AG04450 (cell line): Measurements from ENCODE around the gene DUSP16. TPM values are rescaled to one million over a fixed set of nuclear protein-coding genes. Genes with fewer than 3 reads are reported as not detected.

ENCODE experiments used
- CTCF ChIA-PET: fragments of 300-600, 350-600 bp; formaldehyde crosslinking; extraction: SDS; loops from one replicate; lab custom pipeline; 2022; ENCODE audit warnings: antibody characterized with exemption, inconsistent platforms; lab: Charles Lee
- POLR2A ChIA-PET: fragments of 350-600 bp; formaldehyde crosslinking; extraction: SDS; loops from one replicate; lab custom pipeline; 2021; ENCODE audit warnings: antibody characterized with exemption, inconsistent platforms; lab: Yijun Ruan, JAX
- DNase-seq: peaks from one replicate; pipeline ENCODE4 v3.0.0-alpha.2; 2011; ENCODE audit warnings: low read depth, low spot score
- H3K27ac ChIP-seq: one replicate; pipeline ENCODE4 v1.5.1; 2012; ENCODE audit warnings: low read depth, low read length, control low read depth
- H3K27me3 ChIP-seq: one replicate; pipeline ENCODE4 v1.6.0; 2012; ENCODE audit warnings: low read length; ENCODE audit not compliant: control insufficient read depth, insufficient read depth
- H3K4me3 ChIP-seq: 2 replicates; pipeline ENCODE4 v1.5.1; 2011; ENCODE audit warnings: mild to moderate bottlenecking, low read depth, low read length, control low read depth
- H3K9me3 ChIP-seq: 2 replicates; pipeline ENCODE4 v1.5.1; 2012; ENCODE audit warnings: low read length; ENCODE audit not compliant: control insufficient read depth, insufficient read depth
- polyA plus RNA-seq: library from polyadenylated mRNA; depleted of rRNA; stranded (reverse); fragments of >200 nt; gene quantifications from 2 replicates; pipeline ENCODE4 v1.2.3, GENCODE V29; 2011
- TF ChIP-seq, protein P1 (sequence below): IDR thresholded peaks from 2 replicates; pipeline ENCODE4 v1.5.1; 2011; ENCODE audit warnings: low read depth, low read length, control low read depth, inconsistent platforms

The DUSP16 gene
- polyA plus RNA-seq, 1 experiment = 12.8 TPM

DNA sequence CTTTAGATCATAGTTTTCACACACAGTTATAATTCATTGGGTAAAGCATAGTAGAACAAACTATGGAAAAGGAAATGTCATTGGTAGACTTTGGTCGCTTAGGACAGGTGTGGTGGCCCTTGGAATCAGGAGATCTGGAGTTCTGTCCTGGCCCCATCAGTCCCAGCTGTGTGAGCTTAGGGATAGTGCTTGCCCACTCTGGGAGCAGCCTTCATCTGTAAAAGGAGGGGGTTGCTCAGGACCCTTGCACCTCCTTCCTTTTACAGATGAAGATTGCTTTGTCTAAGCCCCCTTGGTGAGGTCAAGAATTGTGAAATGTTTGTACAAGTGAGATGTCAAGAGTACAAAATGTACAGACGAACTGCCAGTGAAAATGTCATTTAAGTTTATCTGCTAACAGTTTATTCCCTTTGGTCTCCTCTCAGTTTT is 112.6 kb downstream of the DUSP16 start:
- Histone ChIP-seq H3K27me3 (no peaks in the 10 kb centered on the region), H3K27ac (no peak overlapping the region), H3K4me3 (no peak overlapping the region), H3K9me3 (no peaks in the 10 kb centered on the region; the same call in 1 of the 2 replicates)
- TF ChIP-seq, protein P1, sequence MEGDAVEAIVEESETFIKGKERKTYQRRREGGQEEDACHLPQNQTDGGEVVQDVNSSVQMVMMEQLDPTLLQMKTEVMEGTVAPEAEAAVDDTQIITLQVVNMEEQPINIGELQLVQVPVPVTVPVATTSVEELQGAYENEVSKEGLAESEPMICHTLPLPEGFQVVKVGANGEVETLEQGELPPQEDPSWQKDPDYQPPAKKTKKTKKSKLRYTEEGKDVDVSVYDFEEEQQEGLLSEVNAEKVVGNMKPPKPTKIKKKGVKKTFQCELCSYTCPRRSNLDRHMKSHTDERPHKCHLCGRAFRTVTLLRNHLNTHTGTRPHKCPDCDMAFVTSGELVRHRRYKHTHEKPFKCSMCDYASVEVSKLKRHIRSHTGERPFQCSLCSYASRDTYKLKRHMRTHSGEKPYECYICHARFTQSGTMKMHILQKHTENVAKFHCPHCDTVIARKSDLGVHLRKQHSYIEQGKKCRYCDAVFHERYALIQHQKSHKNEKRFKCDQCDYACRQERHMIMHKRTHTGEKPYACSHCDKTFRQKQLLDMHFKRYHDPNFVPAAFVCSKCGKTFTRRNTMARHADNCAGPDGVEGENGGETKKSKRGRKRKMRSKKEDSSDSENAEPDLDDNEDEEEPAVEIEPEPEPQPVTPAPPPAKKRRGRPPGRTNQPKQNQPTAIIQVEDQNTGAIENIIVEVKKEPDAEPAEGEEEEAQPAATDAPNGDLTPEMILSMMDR = no peak
- ChIA-PET CTCF (no interaction called here), POLR2A (no interaction called here)
- no peak for DNase-seq

DNA sequence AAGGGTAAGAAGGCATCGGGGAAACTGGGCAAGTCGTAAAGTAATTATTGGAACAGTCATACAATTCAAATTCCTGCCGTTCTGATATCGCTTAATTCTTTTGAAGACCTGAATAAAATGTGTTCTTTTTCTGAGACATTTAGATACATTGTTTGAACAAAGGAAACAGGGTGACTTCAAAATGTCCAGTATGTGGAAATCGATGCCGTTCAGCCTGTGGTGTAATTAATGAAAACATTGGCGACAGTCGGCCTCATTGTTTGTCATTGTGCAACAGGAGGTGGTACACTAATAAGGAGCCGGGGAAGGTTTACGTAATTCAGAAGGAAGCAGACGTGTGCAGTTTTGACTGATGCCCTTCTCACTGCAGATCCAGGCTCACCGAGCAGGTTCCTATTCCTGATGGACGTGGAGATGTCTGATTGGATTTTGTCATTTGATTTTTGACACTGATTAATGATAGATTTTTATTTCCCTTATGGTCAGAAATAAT is 113.1 kb downstream of the DUSP16 start:
- H3K27me3 ChIP-seq = no peaks in the 10 kb centered on the region
- H3K9me3 ChIP-seq = no peaks in the 10 kb centered on the region; the same call in 1 of the 2 replicates
- ChIA-PET POLR2A (no interaction called here), CTCF (no interaction called here)
- no peak for DNase-seq
- no peak overlapping the region for H3K27ac ChIP-seq
- no peak overlapping the region for H3K4me3 ChIP-seq
- TF ChIP-seq, protein P1 = no peak

DNA sequence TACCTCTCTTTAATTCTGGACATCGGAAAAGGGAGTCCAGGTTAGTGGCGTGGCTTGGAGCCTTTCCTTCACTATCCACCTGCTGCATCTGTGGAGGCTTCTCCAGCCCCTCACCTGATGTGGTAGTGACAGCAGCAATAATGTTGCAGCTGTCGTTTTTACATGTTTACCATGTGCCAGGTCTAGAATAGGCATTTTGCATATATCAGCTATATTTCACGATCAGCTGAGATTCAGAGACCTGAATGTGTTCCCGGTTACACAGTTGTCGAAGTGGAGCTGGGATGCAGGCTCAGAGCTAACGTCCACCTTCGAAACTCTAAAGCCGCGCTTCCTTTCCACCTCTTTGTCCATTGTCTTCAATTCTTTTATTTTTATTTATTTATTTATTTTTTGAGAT is 114.8 kb downstream of the DUSP16 start:
- Histone ChIP-seq H3K9me3 (no peaks in the 10 kb centered on the region; the same call in 1 of the 2 replicates), H3K27ac (no peak overlapping the region), H3K4me3 (no peak overlapping the region), H3K27me3 (no peaks in the 10 kb centered on the region)
- ChIA-PET POLR2A (interaction anchor here (1.1 kb wide), 1 partner anchor 17 kb away, joined by 8 read pairs; no protein-coding TSS in a partner anchor), CTCF (no interaction called here)
- TF ChIP-seq, protein P1 = no peak
- DNase-seq = no peak

DNA sequence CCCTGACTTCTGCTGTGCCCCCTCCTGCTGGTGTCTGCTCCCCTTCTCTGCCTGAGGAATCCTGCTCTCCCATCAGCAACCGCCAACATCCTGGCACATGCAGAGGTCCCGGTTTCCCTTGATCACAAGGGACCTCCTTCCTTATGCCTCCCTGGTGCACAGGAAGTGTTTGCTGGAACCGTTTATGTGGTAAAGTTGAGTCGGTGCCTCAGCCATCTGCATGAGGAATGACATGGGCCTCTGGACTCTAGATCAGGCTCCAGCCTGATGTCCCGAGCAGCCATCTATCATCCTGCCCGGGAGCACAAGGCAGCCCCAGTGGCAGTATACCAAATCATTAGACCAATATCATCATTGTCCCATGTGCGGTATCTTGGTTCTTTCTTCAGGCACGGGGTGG is 115.4 kb downstream of the DUSP16 start:
- no peak for DNase-seq
- POLR2A ChIA-PET = interaction anchor here (1.1 kb wide), 1 partner anchor 16 kb away, joined by 8 read pairs; no protein-coding TSS in a partner anchor
- TF ChIP-seq, protein P1 = no peak

DNA sequence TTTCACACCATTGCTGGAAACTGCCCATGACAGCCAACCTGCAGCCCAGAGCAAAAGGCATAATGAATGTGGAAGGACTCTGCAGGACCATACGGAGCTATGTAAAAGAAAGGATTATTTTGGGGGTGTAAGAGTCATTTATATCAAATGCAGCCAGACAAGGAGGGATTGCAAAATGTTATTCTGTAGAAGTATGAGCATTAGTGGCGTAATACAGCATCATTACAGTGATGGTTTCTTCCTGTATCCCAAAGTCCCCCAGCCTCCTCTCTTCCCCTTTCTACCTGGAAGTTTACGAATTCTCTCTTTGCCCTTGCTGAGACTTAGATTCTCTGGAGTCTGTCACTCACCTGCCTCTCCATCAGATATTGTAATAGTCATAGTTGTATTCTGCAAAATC is 115.9 kb downstream of the DUSP16 start:
- TF ChIP-seq, protein P1 = no peak
- Histone ChIP-seq H3K27me3 (no peaks in the 10 kb centered on the region), H3K27ac (no peak overlapping the region), H3K9me3 (no peaks in the 10 kb centered on the region; the same call in 1 of the 2 replicates), H3K4me3 (no peak overlapping the region)
- DNase-seq = no peak
- CTCF ChIA-PET = interaction anchor here (0.7 kb wide), 1 partner anchor 44 kb away, joined by 3 read pairs; no protein-coding TSS in a partner anchor
- POLR2A ChIA-PET = interaction anchor here (0.5 to 1.1 kb wide), 2 partner anchors 16 to 55 kb away, joined by 3 to 8 read pairs; no protein-coding TSS in a partner anchor

More for the DNA sequence above, 115.4 kb downstream of the DUSP16 start:
- CTCF ChIA-PET = no interaction called here
- Histone ChIP-seq H3K9me3 (no peaks in the 10 kb centered on the region; the same call in 1 of the 2 replicates), H3K4me3 (no peak overlapping the region), H3K27ac (no peak overlapping the region), H3K27me3 (no peaks in the 10 kb centered on the region)
